ENCODE results near the gene VOPP1.
"Not testable (repeated sequence)": the region's sequence is repeated elsewhere in the genome, so short reads cannot be mapped to it uniquely, and the experiment has no call there.

DNA sequence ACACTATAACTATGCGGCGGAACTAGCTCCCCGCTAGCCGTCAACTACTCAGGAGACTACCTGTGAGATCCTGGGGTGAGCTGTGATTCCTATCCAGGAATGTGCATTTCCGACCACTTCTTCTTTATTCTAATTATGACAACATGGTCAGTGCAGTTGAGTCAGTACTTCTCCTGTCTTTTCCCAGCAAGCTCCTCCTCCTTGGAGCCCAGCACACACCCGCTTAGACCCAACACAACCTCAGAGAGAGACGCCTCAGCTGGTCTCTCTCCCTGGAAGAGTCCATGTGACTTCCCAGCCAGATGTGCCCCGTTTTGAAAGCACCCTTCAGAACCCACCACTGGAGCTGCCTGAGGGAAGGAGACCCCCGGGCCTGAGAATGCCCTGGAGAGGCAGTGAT is 100.7 kb downstream of the VOPP1 start:
- not testable (repeated sequence) for TF ChIP-seq POLR2A, TAF1 (IDR thresholded peaks at IDR 0.05; ENCODE audit: low read depth, low read length)
